Right lobe of liver (tissue), 6 donors: Measurements from ENCODE around the gene JAM3. TPM values are rescaled to one million over a fixed set of nuclear protein-coding genes. Genes with fewer than 3 reads are reported as not detected.
A peak's percentile ranks its signal among the peaks of the same experiment; 100 is the strongest.

ENCODE experiments used
- ATAC-seq, 4 donors: fragments of 200-7000 bp; cut with Tn5 transposase; one replicate each; pipeline ENCODE4 v1.9.1; 2020; ENCODE audit warnings: mild to moderate bottlenecking in 4 of 4, moderate library complexity in 4 of 4
- DNase-seq, 3 donors: peaks; one replicate each; pipeline ENCODE4 v3.0.0-alpha.2; 2020
- H3K27ac ChIP-seq, 3 donors: fragments of 200-600 bp; one replicate each; pipeline ENCODE4 v1.8.0; 2022
- H3K27me3 ChIP-seq, 2 donors: fragments of 200-600 bp; one replicate each; pipeline ENCODE4 v1.8.0; 2022
- H3K36me3 ChIP-seq, 4 donors: fragments of 200-600 bp; sonication (generic) in 1 of 4; one replicate each; pipeline versions ENCODE4 v1.5.1 to v1.8.0; 2017 to 2022; ENCODE audit warnings: control low read depth in 1 of 4
- H3K4me1 ChIP-seq, 4 donors: fragments of 200-600 bp; sonication (generic) in 1 of 4; one replicate each; pipeline versions ENCODE4 v1.5.1 to v1.8.0; 2017 to 2022; ENCODE audit warnings: control low read depth in 1 of 4
- H3K4me3 ChIP-seq, 3 donors: fragments of 200-600 bp; one replicate each; pipeline ENCODE4 v1.8.0; 2022
- H3K9me3 ChIP-seq, 4 donors: fragments of 200-600 bp; sonication (generic) in 1 of 4; one replicate each; pipeline versions ENCODE4 v1.5.1 to v1.8.0; 2017 to 2022; ENCODE audit warnings: control low read depth in 1 of 4
- CTCF ChIP-seq, 4 donors: fragments of 200-600 bp in 3 of 4; fragments of 450-650 bp in 1 of 4; IDR thresholded peaks; one replicate each; pipeline versions ENCODE4 v1.5.1 to v1.8.0; 2016 to 2022; ENCODE audit warnings: antibody characterized with exemption in 4 of 4, mild to moderate bottlenecking in 2 of 4
- POLR2A ChIP-seq: fragments of 450-650 bp; IDR thresholded peaks from one replicate; pipeline ENCODE4 v1.6.1; 2017; ENCODE audit warnings: antibody characterized with exemption, mild to moderate bottlenecking
- WGBS: methylation state at CpG from one replicate; pipeline ENCODE4 v1.1.6; 2018; ENCODE audit warnings: low coverage, low lambda C conversion rate; ENCODE audit not compliant: insufficient coverage; ENCODE audit errors: missing lambda C conversion rate; 5-methylcytosine and 5-hydroxymethylcytosine counted together
- intact Hi-C, 2 donors: fragments of 100-400 bp; cut with DNase I; formaldehyde crosslinking; loops; one replicate each; pipeline versions ENCODE4 v1.11.2 to v1.14.1; 2022
- total RNA-seq, 6 experiments: library from RNA; depleted of rRNA in 2 of 6; stranded (reverse); fragments of >200 nt in 2 of 6; fragmentation: NEBNext Ultra II Directional in 3 of 6; extraction: Animal tissue kit (Norgen Biotek cat#: 25700) in 3 of 6; gene quantifications; one replicate each; pipeline versions ENCODE4 v1.1.0 to v1.2.4, GENCODE V29; 2016 to 2023
- donor health status: DM: no; HTN: yes; CAD: no.
- donor health status: DM: no; HTN: no; CAD: no.
- donor health status: DM: no; HTN: no; CAD: no.
- donor health status: DM: no; HTN: yes; CAD: no.
- donor health status: DM: no; HTN: yes; CAD: no.

The JAM3 gene
- total RNA-seq, 6 experiments from 2014 or later: 0.86 to 2.5 (median 1.6) TPM

DNA sequence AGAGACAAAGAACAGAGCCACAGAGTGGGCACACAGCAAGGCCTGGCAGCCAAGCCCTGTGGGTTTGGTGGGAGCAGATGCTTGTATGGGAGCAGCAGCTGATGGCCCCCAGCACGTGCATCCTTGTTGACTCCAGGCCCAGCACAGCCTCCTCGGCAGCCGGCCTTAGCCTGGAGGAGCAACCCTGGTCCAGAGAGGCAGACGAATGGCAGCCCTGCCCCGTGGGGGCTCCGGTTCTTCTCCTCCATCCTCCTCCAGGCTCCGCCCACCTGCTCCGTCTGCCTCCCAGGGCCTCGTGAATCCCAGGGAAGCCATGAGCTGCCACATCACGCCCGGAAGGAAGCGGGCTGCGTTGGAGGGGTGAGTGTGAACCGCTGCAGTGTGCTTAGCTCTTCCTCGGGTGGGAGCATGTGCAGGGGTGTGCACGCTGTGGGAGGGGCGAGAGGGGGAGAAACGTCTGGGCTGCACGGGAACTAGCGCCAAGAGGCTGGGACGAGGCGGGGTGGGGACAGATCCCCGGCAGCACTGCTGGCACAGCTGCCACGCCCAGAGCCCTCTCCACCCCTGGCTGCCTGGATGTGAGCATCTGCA is 36.3 kb upstream of the JAM3 start:
- TF ChIP-seq POLR2A (no peak), CTCF (IDR thresholded peaks at IDR 0.05) (no peak)
- 43% methylated on average over 8 of the region's 24 CpGs for WGBS
- H3K4me3 ChIP-seq: no peak overlapping the region
- DNase-seq: peak in 1 of 3 donors; percentile 54
- H3K4me1 ChIP-seq: peaks cover 0 to 4% (median 0%) of the 10 kb centered on the region in 4 donors
- ATAC-seq: no peak
- intact Hi-C loops: no loop called here
- no peak overlapping the region for H3K27ac ChIP-seq
- no peaks in the 10 kb centered on the region for H3K27me3 ChIP-seq
- no peaks in the 10 kb centered on the region for H3K36me3 ChIP-seq
- H3K9me3 ChIP-seq: no peaks in the 10 kb centered on the region

- Histone ChIP-seq H3K4me3 (no peak overlapping the region), H3K9me3 (no peaks in the 10 kb centered on the region), H3K4me1 (peaks cover 0 to 8% (median 0%) of the 10 kb centered on the region in 4 donors), H3K36me3 (no peaks in the 10 kb centered on the region), H3K27me3 (no peaks in the 10 kb centered on the region), H3K27ac (no peak overlapping the region)
- no peak for ATAC-seq
- WGBS: 24% methylated on average over 3 of the region's 9 CpGs
- intact Hi-C loops: no loop called here
- TF ChIP-seq POLR2A (no peak), CTCF (IDR thresholded peaks at IDR 0.05) (no peak)
- peak in 1 of 3 donors; percentile 19 for DNase-seq
Observed at GRCh38 chr11:134033276-134033675, 35.6 kb upstream of the JAM3 start.

DNA sequence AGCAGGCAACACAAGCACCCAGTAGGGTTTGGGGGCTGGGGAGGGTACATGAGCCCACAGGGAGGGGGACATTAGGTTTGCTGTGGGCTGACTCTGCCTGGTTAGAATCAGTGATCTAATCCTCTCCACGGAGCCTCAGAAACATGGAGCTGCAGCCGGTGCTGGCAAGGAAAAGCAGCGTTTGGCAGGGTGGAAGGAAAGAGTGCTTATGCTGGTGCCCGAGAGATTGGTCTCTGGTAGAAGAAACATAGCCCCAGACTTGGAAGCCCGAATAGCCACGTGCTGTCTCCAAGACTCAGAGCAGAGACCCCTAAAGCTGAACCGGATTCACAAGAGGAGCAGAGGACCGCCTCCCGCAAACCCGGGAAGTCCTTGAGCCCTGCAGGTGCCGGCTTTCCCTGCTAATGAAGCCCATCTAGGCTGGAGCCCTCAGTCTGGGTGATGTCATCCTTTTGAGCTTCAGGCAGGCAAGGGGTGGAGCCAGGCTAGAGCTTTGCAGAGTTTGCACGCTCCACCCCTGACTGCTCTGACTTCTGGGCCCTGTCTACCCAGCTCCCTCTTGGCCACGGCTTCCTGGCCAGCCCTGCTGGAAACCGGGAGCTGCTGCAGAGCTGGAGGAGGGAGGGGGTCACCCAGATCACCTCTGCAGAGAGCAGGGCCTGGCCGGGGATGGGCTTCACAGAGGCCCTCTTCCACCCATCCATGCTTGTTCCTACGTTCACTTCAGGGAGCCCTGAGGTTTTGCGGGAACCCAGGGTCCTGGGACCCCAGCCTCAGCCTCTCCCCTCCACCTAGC is 35.0 kb upstream of the JAM3 start:
- H3K27me3 ChIP-seq: no peaks in the 10 kb centered on the region
- H3K4me1 ChIP-seq: peaks cover 0 to 8% (median 0%) of the 10 kb centered on the region in 4 donors
- no peaks in the 10 kb centered on the region for H3K36me3 ChIP-seq
- H3K27ac ChIP-seq: peak overlapping the region in 1 of 3 donors; percentile 37
- intact Hi-C loops: no loop called here
- WGBS: 0% methylated on average over 6 of the region's 17 CpGs
- ATAC-seq (peak; percentile 64 to 82 (median 74)), DNase-seq (peak; percentile 58 to 72 (median 66))
- TF ChIP-seq POLR2A (peak; percentile 8), CTCF (IDR thresholded peaks at IDR 0.05) (no peak)
- H3K4me3 ChIP-seq: no peak overlapping the region
- no peaks in the 10 kb centered on the region for H3K9me3 ChIP-seq

DNA sequence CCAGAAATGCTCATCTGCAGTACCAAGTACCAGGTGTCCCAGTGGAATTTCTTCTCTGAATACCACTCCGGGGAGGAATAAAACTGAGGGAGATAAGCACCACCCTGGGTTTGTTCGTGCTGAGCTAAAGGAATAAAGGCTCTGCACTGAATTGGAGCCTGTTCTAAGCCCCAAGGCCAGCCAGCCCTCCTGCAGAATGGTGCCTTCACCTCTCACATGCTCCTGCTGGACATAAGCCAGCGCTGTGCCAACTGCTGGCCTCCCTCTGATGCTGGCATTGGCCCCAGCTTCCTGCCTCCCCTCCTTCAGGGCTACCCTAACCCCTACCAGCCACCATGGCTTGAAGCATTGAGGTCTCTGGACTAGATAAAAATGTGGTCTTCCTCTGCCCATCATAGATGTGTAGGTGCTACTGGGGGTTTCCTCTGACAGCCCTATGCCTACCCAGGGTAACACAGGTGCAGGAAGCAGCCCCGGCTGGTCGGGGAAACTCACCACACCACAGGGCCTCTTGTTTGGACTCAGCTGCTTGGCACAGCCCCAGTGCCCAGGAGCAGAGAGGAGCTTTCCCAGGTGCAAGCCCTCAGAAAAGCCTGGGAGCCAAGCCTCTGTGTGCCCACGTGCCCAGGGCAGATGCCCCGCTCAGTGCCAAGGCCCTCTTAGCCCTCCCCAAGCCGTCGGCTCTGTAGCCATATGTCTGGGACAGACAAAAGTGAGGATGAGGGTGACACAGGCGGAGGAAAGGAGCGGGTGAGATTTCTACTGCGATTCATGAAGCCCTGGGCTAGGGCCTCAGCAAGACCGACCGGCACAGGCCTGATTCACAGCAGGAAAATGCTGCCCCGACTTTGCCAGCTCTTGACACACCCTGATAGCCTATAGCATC is 34.1 kb upstream of the JAM3 start:
- Histone ChIP-seq H3K9me3 (no peaks in the 10 kb centered on the region), H3K4me1 (peaks cover 0 to 8% (median 0%) of the 10 kb centered on the region in 4 donors), H3K27ac (no peak overlapping the region), H3K36me3 (no peaks in the 10 kb centered on the region), H3K4me3 (no peak overlapping the region), H3K27me3 (no peaks in the 10 kb centered on the region)
- no peak for ATAC-seq
- intact Hi-C loops: no loop called here
- DNase-seq: peak in 1 of 3 donors; percentile 47
- TF ChIP-seq CTCF (IDR thresholded peaks at IDR 0.05) (no peak), POLR2A (no peak)
- WGBS: 66% methylated on average over 6 of the region's 15 CpGs
